GM18508 (cell line): ENCODE measurements around the gene CHRD.
"Not testable (repeated sequence)": the region's sequence is repeated elsewhere in the genome, so short reads cannot be mapped to it uniquely, and the experiment has no call there.

Experiments used
- ATAC-seq: cut with Tn5 transposase; IDR thresholded peaks from one replicate; pipeline ENCODE4 v1.9.1; 2021; ENCODE audit warnings: moderate number of reproducible peaks; ENCODE audit not compliant: insufficient read depth, unreplicated experiment

The CHRD gene

GRCh38 chr3:184379358-184380184 lies at the start of gene CHRD:
CHRD (plus strand) TSS chr3:184380054; CDS start chr3:184380319, 265 bp downstream.
- ATAC-seq = no peak

- no peak for ATAC-seq
Measured at GRCh38 chr3:184332370-184333090, 47.3 kb upstream of the CHRD start.

GRCh38 chr3:184333190-184333589 lies 46.7 kb upstream of the CHRD start:
- ATAC-seq = no peak

- ATAC-seq = no peak
Measured at GRCh38 chr3:184333700-184334099, 46.2 kb upstream of the CHRD start.

- no peak for ATAC-seq
Measured at GRCh38 chr3:184334470-184335158, 45.2 kb upstream of the CHRD start.

GRCh38 chr3:184335291-184335660 lies 44.6 kb upstream of the CHRD start:
- ATAC-seq = no peak

- no peak for ATAC-seq
Measured at GRCh38 chr3:184335661-184336546, 44.0 kb upstream of the CHRD start.

GRCh38 chr3:184336547-184337398 lies 43.1 kb upstream of the CHRD start:
- ATAC-seq = no peak

GRCh38 chr3:184337399-184337714 lies 42.5 kb upstream of the CHRD start, which contains the start of gene FAM131A:
FAM131A (plus strand) TSS chr3:184337600; CDS start chr3:184337631, 31 bp downstream.
- no peak for ATAC-seq

GRCh38 chr3:184337981-184338380 lies 41.9 kb upstream of the CHRD start:
- ATAC-seq = no peak

GRCh38 chr3:184338511-184338945 lies 41.3 kb upstream of the CHRD start:
- no peak for ATAC-seq

GRCh38 chr3:184339001-184339400 lies 40.9 kb upstream of the CHRD start:
- no peak for ATAC-seq

- ATAC-seq = not testable (repeated sequence)
Measured at GRCh38 chr3:184339451-184340135, 40.3 kb upstream of the CHRD start.

- ATAC-seq = no peak
Measured at GRCh38 chr3:184341925-184342324, 37.9 kb upstream of the CHRD start.

GRCh38 chr3:184343200-184343876 lies 36.5 kb upstream of the CHRD start:
- ATAC-seq = no peak

GRCh38 chr3:184344579-184345316 lies 35.1 kb upstream of the CHRD start:
- ATAC-seq = no peak
